Activated CD4-positive, alpha-beta T cell treated with anti-CD3 and anti-CD28 coated beads, Interleukin-2, amount 50 U/mL, for 24 hours (primary cell): ENCODE data around the gene MCF2L2.
"Not testable (repeated sequence)": the region's sequence is repeated elsewhere in the genome, so short reads cannot be mapped to it uniquely, and the experiment has no call there.

ENCODE experiments used
- DNase-seq, 2 donors: peaks; one replicate each; pipeline ENCODE4 v3.0.0-alpha.2; 2020; ENCODE audit warnings: low read depth in 1 of 2, low spot score in 1 of 2

Gene MCF2L2

GRCh38 chr3:183396662-183397391 lies 31.6 kb downstream of the MCF2L2 start:
- DNase-seq, result no peak

GRCh38 chr3:183394150-183394549 lies 34.3 kb downstream of the MCF2L2 start:
- no peak for DNase-seq

- no peak for DNase-seq
These were observed 34.8 kb downstream of the MCF2L2 start for GRCh38 chr3:183393625-183394024.

DNA sequence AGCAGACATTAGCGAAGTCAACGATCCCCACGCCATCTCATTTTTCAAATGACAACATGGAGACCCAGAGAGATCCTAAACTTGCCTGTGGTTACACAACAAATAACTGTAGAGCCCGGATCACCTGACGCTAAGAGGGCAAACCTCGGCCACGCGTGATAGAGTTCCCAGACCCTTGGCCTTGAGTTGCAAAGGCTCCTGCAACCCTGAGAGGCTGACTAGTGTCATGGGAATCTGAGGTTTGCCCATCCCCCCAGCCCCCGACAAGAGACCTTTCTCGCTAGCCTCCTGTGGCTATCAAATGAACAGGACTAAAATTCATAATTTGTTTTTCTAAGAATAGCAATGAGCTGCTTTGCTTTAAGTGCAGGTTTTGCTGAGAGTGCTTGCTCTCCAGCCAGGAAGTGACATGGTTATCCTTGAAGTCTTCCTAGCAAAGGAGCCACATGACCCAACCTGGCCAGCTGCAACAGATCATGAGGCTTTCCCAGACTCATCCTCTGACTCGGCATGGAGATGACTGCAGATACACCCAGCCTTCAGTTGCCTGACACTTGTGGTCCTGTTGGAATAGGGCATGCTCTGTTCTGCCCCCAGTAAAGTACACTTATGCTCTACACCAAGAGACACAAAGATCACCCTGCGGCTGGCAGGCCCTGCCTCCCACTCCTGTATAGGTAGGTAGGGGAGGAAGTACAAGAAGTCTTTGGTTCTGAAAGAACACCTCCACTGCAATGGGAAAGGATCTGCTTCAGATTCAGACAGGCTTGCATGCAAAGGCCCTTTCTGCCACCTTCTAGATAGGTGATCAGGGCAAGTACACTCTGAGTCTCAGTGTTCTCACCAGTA lies 36.0 kb downstream of the MCF2L2 start:
- no peak for DNase-seq

- DNase-seq, result no peak
These were observed 37.0 kb downstream of the MCF2L2 start for GRCh38 chr3:183391460-183391859.

GRCh38 chr3:183390844-183391243 lies 37.6 kb downstream of the MCF2L2 start:
- no peak for DNase-seq

DNA sequence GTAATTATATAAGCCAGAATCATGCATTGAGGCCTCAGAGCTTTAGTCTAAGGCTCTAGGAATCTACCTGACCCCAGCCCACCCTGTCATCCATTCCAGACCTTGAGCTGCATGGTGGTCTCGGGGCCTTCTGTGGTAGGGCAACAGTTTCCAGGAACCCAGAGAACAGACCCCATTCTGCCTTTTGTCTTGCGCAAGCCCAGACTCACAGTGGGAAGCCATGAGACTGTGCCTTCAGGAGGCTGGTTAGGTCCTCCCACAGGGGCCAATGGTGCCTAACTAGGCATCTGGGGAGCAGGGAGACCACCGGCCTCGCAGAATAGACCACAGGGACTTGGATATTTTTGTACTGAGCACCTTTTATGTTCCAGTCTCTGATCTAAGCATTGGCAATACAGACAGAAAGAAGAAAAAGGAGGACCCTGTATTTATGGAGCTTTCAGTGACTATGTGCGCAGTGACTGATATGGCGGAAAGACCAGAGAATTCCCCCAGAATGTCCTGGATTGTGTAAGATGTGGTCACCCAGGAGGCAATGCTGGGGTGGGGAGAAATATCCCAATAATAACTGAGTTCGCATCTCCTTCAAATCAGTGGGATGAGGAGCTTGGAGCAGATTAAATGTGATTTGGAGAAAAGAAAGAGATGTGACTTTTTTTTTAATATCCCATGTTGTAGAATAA lies 40.1 kb downstream of the MCF2L2 start:
- DNase-seq, result no peak

- DNase-seq, result no peak
These were observed 40.6 kb downstream of the MCF2L2 start for GRCh38 chr3:183387797-183388196.

GRCh38 chr3:183386651-183387050 lies 41.8 kb downstream of the MCF2L2 start:
- DNase-seq, result no peak

DNA sequence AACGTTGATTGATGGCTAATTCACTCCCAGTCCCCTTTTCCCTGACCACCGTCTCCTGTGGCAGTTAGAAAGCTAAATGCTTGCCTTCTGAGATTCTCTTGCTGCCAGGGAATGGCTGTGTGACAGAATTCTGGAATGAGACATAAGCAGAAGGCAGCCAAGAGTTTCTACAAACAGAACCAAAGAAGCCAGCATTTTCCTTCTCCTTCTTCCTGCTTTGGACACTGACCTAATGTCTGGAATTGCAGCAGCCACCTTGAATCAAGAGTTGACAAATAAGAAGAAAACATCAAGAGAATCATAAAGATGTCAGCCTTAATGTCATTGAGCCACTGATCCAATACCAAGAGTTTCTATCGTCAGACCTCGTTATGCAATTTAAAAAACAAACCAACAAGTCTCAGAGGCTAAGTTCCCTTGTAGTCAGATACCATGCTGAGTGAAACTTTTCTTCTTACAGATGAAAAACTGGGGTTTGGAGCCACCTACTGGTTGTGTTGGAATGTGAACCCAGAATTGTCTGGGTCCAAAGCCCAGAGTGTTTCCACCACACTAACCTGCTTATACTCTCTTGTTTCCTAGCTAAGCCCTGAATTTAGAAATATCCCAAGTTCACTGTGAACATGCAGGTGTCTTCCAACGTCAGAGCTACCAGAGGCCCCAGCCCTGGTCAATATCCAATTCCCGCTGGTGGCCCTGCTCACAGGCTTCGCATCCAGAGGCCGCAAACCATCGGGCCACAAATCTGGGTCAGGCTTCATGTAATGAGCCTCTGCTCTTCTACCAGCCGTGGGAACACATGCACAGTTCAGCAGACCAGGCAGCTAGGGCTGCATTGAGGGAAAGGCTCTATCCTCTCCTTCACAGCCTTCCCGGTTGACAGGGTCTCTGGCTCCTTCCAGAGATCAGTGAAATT lies 42.5 kb downstream of the MCF2L2 start:
- peak in 1 of 2 donors; percentile 61 for DNase-seq

DNA sequence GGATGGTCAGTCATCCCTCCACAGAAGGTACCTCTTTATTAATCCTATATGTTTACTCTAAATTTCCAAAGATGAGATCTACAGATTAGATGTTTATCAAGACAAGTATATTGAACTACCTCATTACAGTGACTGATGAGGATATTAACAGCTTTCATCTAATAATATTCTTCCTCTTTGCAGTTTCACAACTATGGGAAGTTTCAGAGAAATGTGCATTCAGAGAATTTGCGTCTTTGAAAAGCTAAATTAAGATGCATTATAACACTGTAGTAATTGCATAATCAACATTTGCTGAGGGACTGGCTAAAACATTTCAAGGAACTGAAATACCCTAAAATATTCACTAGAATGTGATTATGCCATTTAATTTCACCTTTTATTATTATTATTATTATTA lies 46.7 kb downstream of the MCF2L2 start:
- no peak for DNase-seq

DNA sequence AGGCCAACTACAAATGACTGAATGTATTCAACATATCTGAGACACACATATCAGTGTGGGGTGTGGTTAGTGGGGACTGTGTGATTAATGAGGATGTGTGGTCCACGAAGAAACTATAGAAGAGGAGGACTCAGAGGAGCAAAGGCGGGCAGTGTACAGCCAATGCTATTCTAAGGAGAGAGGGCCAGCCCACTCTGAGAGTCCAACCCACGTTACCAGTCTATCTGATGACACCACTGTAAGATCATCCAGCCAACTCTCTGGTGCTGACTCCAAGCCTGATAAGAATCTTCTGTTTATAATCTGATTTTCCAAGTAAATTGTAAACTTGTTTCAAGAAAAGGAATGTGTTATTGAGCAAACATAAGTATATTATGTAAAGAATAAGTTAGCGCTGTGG lies 47.2 kb downstream of the MCF2L2 start:
- no peak for DNase-seq

- no peak for DNase-seq
These were observed 49.5 kb downstream of the MCF2L2 start for GRCh38 chr3:183378951-183379350.

- no peak for DNase-seq
These were observed 49.9 kb downstream of the MCF2L2 start for GRCh38 chr3:183378545-183378944.

DNA sequence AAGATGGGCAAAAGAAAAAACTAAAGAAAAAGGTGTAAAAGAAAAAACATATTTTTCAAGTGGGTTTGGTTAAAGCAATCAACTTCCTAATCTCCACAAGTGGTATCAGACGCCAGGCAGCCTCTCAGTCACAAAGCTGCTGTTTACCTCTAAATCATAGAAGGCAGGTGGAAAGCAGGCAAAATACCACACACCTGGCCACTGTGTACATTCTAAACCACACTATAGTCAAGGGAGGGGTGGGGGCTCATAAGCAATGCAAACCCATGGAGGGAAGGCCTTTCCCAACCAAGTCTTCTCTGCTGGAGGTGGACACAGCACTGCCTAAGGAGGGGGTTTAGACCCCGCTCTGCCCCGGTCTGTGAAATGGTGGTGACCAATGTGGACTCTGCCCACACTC lies 50.4 kb downstream of the MCF2L2 start:
- no peak for DNase-seq

DNA sequence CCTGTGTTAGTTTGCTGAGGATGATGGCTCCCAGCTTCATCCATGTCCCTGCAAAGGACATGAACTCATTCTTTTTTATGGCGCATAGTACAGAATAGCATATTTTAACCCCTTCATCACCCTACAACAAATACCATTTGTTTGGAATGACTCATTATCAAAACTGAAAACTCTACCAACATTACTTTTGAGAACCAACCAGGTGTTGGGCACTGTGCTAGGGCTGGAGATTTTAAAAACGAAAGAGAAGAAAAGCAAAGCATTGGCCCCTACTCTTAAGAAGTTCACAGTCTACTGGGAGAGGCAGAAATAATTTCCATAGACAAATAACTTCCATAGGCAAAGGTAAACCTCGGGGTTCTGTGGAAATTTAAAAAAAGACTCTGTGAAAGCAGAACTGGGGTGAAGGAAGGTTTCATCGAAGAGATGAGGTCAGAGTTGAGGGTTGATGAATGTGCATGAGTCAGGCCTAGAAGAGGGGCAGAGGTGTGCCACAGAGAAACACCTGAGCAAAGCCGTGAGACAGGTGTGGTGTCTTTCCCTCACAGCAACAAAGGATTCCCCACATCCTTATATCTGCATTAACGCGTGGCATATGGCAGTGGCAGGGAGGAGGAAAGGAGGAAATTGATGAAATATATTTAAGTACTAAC lies 51.0 kb downstream of the MCF2L2 start:
- DNase-seq, result peak in 1 of 2 donors; percentile 18

GRCh38 chr3:183375787-183376186 lies 52.6 kb downstream of the MCF2L2 start:
- no peak for DNase-seq

- DNase-seq, result no peak
These were observed 53.1 kb downstream of the MCF2L2 start for GRCh38 chr3:183375337-183375736.

- no peak for DNase-seq
These were observed 55.5 kb downstream of the MCF2L2 start for GRCh38 chr3:183372911-183373310.

GRCh38 chr3:183371600-183371968 lies 56.8 kb downstream of the MCF2L2 start:
- not testable (repeated sequence) for DNase-seq
